HG03064 (cell line): ENCODE results near the gene CNIH4.
"Not testable (repeated sequence)": the region's sequence is repeated elsewhere in the genome, so short reads cannot be mapped to it uniquely, and the experiment has no call there.

Source experiments
- ATAC-seq: cut with Tn5 transposase; IDR thresholded peaks from one replicate; pipeline ENCODE4 v1.9.1; 2021; ENCODE audit warnings: low read depth; ENCODE audit not compliant: unreplicated experiment

The CNIH4 gene

GRCh38 chr1:224392411-224393249 is 36.0 kb downstream of the CNIH4 start:
- no peak for ATAC-seq

GRCh38 chr1:224393294-224393693 is 36.6 kb downstream of the CNIH4 start:
- no peak for ATAC-seq

- no peak for ATAC-seq
Measured at GRCh38 chr1:224399887-224400286, 43.2 kb downstream of the CNIH4 start.

- no peak for ATAC-seq
Measured at GRCh38 chr1:224402472-224403036, 45.9 kb downstream of the CNIH4 start.

- ATAC-seq: no peak
Measured at GRCh38 chr1:224404916-224405603, 48.4 kb downstream of the CNIH4 start.

GRCh38 chr1:224405604-224405970 is 48.9 kb downstream of the CNIH4 start:
- no peak for ATAC-seq

DNA sequence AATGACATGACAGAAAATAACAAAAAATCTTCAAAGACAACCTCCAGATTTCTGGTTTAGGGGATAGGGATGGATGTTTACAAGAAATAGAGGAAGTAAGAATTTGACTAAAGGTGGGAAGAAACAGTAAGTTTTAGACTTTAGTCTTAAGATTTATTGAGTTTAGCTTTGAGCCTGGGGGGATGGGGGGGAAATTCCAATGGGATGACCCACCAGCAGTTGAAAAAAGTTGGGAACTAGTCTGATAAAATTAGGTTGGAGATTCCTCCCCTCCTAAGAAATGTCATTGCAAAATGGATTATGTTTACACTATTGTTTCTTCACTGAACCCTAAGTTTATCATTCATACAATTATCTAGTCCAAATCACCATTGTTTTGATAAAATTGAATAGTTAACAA is 49.5 kb downstream of the CNIH4 start:
- ATAC-seq: no peak

- no peak for ATAC-seq
Measured at GRCh38 chr1:224407571-224408293, 51.1 kb downstream of the CNIH4 start.

GRCh38 chr1:224408294-224408590 is 51.6 kb downstream of the CNIH4 start:
- ATAC-seq: no peak

GRCh38 chr1:224411766-224412165 is 55.1 kb downstream of the CNIH4 start:
- no peak for ATAC-seq

- no peak for ATAC-seq
Measured at GRCh38 chr1:224420106-224420505, 63.4 kb downstream of the CNIH4 start.

- no peak for ATAC-seq
Measured at GRCh38 chr1:224425279-224425884, 68.7 kb downstream of the CNIH4 start.

DNA sequence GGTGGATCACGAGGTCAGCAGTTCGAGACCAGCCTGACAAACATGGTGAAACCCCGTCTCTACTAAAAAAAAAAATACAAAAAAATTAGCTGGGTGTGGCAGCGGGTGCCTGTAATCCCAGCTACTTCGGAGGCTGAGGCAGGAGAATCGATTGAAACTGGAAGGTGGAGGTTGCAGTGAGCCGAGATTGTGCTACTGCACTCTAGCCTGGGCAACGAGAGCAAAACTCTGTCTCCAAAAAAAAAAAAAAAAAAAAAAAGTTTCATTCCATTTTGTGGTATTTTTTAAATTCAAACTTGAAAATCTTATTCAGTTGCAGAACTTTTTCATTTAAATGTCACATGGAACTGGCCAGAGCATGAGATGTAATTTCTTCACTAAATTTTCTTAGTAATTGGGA is 70.2 kb downstream of the CNIH4 start:
- ATAC-seq: not testable (repeated sequence)

DNA sequence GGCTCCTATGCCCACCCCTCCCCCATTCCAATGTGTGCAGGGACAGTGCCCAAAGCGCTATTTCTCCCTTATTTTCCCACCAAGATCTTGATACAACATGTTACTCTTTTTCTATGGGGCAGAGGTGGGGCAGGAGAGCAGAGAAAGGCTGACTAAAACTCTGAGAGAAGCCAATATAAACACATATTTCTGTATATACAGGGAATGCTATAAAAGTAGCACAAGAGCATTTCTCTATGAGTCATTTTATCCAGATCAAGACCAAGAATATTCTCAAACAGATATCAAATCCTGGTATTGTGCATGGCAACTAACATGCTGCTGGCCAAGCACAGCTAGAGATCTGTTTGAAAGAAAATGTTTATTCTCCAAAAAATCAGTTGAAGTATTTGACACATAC is 70.7 kb downstream of the CNIH4 start:
- no peak for ATAC-seq

DNA sequence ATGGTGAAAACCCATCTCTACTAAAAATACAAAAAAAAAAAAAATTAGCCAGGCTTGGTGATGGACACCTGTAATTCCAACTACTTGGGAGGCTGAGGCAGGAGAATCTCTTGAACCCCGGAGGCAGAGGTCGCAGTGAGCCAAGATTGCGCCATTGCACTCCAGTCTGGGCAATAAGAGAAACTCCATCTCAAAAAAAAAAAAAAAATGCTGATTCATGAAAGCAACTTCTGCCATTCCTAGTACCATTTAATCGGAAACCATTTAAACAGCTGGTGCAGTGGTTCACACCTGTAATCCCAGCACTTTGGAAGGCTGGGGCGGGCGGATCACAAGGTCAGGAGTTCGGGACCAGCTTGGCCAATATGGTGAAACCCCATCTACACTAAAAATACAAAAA is 72.0 kb downstream of the CNIH4 start:
- not testable (repeated sequence) for ATAC-seq
